ENCODE results near the gene DENND1C.

The DENND1C gene

DNA sequence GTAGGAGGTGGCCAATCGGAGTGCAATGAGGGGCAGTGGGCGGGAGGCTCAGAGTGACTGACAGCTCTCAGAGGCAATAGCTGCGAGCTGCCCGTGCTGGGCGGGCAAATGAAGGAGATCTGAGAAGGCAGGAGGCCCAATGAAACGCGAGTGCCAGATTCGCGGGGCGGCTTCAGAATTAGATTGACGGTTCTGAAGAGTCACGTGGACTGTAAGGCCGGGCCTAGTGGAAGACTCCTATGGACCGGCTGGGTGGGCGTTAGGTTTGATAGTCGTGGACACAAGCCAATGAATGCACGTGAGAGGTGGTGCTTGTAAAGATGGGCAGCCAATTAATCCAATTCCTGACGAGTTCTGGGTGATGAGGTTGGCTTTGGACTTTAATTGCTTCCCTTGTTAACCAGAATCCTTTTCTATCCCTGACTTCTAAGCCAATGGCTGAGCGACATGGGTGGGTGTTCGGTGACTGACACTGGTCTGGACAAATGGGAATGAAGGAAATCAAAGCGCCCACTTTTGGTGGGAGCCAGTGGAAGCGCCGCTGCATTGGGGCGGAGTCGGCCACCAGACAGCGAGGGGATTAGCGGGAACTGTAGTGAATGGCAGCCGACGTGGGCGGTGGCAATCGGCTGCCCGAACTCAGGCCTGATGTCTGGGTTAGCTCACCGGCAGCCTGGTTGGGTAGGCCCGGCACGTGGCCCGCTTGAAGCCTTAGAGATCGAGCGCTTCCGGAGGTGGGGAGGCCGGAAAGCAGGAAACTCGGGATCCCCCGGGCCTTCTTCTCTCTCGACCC lies 56.5 kb downstream of the DENND1C start:
- peak; percentile 90 to 99 (median 98) for DNase-seq (ENCODE audit: low read depth in 3 of 3, low spot score in 1 of 3)

DNA sequence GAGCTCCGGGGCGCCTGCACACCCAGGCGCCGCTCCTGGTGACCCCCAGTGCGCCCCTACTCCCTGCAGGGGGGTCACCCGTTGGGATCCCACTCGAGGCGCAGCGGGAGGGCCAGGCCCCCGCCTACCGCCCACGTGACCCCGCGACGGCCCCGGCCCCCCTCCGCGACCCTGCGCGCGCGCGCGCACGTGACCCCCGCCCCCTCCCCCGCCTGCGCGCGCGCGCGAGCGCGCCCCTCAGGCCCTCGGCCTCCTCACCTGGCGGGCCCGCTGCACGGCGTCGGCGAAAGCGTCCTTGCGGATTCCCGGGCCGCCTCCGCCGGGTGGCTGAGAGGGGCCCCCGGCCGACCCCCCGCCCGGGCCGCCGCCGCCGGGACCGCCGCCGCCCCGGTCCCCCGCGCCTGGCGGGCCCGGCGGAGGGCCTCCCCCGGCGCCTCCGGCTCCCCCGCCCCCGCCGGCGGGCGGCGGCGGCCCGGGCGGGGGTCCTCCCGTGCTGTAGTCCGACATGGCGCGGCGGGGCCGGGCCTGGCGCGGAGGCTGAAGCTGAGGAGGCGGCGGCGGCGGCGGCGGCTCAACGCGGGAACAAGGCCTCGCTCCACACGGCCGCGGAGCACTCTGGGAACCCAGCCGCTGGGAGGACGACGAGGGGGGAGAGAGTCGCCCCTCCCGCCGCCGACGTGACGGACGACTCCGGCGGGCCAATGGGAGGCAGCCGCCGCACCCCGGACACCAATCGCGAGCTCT lies 57.2 kb downstream of the DENND1C start, which contains the start of gene KHSRP:
TSS of gene KHSRP (minus strand) at position 617 of the 744 bp plus-strand sequence. CDS start at position 507, 110 bp downstream.
- peak in 1 of 3 donors; percentile 40 for DNase-seq (ENCODE audit: low read depth in 3 of 3, low spot score in 1 of 3)

DNA sequence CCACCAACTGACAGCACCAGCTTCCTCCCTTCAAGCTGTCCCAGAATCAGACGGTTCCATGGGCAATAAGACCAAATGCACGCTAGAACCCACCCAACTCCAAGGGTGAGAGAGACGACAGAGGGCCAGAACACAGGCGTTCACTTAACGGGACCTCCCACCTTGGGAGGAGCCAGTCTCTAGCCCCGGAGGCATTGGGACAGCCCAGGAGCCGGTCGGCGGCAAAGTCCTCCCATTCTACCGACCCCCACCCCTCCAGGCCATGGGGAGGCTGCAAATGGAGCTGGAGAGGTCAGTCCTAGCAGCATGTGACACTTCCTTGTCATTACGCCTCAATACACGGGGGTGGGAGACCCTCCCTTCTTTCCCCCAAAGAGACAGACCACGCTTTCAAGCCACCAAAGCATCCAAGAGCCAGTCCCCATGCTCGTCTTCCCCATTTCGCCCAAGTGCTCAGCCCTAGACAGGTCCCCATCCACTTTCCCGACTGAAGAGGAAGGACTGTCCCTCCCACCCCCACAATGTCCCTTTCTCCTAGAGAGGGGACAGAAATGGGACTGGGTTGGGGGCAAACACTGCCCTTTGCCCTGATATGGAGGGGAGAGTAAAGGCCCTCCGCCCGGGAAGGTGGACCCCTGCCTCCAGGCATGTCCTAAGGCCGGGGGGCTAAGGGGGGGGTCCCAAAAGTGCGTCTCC lies 57.9 kb downstream of the DENND1C start:
- peak in 1 of 3 donors; percentile 32 for DNase-seq (ENCODE audit: low read depth in 3 of 3, low spot score in 1 of 3)

DNA sequence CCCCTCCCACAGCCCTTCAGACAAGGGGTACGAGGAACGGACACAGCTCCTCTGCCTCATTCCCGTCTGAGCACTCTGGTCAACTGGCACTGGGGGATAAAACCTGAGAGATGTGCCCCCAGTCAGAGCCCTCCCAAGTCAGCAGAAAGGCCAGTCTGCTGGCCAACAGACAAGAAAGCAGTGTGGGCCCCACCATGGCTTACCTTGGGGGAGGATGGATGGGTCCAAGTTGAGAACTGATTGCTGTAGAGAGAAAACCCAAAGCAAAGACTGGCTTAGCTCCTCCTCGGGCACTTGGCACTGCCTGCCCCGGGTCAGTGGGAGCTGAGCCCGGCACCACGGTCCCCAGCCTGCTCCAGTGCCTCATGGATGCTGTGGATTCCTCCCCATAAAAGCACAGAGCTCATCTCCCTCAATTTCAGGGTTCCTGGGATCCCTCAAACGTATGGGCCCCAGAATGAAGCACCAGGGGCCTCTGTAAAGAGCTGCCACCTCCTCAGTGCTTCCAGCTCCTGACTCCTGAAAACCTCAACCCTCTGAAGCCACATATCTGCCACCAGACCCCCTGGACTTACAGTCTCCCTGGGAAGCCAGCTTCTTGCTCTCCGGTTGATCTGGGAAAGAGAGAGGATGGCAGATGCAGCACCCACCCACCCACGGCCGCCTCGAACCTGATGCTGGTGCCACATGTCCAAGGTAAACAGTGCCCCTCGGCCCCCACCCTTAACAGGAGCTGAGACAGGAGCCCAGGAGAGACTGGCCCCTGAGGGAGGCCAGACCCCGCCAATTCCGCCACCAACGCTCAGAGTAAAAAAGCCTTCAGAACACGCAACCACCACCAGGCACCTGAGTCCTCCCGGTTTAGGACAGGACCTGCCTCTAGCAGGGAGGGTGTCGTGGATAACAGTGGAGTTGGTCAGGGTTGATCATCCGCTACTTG lies 60.2 kb downstream of the DENND1C start:
- DNase-seq (ENCODE audit: low read depth in 3 of 3, low spot score in 1 of 3) = no peak

DNA sequence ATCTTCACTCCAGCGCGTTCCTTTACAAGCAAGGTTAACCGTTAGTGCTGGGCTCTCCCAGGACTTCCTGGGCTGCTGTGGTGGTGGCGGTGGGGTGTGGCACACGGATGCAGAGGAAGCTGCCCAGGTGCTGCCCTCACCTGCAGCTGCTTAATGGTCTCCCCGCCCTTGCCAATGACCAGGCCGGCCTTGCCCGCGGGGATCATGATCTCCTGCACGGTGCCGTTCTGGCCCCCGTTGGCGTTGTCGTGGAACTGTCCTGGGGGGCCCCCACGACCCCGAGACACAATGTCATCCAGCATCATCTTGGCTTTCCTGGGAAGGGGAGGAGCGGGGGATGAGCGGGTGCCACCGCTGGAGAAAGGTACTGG lies 63.0 kb downstream of the DENND1C start:
- DNase-seq (ENCODE audit: low read depth in 3 of 3, low spot score in 1 of 3) = no peak

DNA sequence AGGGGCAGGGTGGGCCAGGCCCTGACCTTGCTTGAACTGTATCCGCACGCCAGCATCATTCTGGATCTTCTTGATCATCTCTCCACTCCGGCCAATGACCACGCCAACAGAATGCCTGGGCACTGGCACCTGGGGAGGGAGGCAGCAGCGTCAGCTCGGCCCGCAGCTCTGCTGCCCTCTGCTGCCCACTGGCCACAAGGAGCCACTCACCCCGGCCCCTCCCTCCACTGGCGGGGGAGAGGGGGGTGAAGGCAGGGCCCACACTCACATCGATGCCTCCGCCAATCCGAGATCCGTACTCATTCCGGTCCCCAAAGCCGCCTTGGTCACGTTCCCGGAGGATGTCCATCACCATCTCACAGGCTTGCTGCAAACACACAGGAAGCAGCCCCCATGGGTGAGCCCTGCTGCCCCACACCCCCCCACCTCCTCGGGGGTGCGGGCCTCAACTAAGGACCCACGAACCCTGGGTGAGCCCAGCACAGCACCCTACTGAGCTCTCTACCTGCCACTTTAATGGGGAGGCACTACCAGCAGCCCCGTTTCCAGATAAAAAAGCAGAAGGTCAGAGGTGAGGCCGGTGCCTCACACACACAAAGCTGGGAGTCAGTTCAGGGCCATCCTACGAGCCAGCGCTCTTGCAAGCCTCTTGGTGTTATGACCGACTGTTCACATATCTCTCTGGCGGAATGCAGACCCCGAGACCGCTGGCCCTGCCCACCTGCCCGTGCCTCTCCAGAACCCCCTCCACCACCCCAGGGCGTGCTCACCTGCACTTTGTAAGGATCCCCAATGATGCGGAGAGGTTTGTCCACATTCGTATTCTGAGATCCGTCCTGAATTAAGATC lies 63.6 kb downstream of the DENND1C start:
- DNase-seq (ENCODE audit: low read depth in 3 of 3, low spot score in 1 of 3) = no peak

Measured in stimulated activated CD4-positive, alpha-beta T cell treated with anti-CD3 and anti-CD28 coated beads, TNF-alpha, amount 100 ng/mL, for 1 hour (primary cell).